ENCODE measurements around the gene C10orf53. TPM values are rescaled to one million over a fixed set of nuclear protein-coding genes. Genes with fewer than 3 reads are reported as not detected.

The C10orf53 gene
- total and polyA plus RNA-seq, 7 experiments from 2014 or later: not detected

- ATAC-seq (no peak), DNase-seq (no peak)
- Mint-ChIP-seq H3K4me1 (no peaks in the 10 kb centered on the region), H3K27ac (no peak overlapping the region), H3K36me3 (no peaks in the 10 kb centered on the region), H3K9me3 (peaks cover 0 to 2% (median 0%) of the 10 kb centered on the region in 11 donors), H3K27me3 (peaks cover 0 to 3% (median 0%) of the 10 kb centered on the region in 5 donors), H3K4me3 (no peak overlapping the region)
- no peaks in the 10 kb centered on the region for H3K9me3 ChIP-seq (ENCODE audit: control insufficient read depth in 2 of 3, low read length in 3 of 3)
- H3K4me1 ChIP-seq (ENCODE audit: control insufficient read depth in 2 of 2, insufficient read depth in 2 of 2, low read length in 2 of 2): no peaks in the 10 kb centered on the region
- intact Hi-C loops (cut with micrococcal nuclease): no loop called here
- POLR2A ChIA-PET: no interaction called here
- H3K4me3 ChIP-seq (ENCODE audit: low read length): no peak overlapping the region
- H3K36me3 ChIP-seq (ENCODE audit: control insufficient read depth in 2 of 3, insufficient read depth in 3 of 3, low read length in 3 of 3): no peaks in the 10 kb centered on the region
- no peaks in the 10 kb centered on the region for H3K27me3 ChIP-seq (ENCODE audit: control insufficient read depth in 2 of 2, insufficient read depth in 2 of 2, low read length in 2 of 2)
- H3K27ac ChIP-seq (ENCODE audit: low read depth, low read length): no peak overlapping the region
- CTCF ChIA-PET: no interaction called here
Measured at GRCh38 chr10:49735848-49736563, 56.6 kb downstream of the C10orf53 start.

- DNase-seq: no peak
- H3K27me3 ChIP-seq (ENCODE audit: control insufficient read depth in 2 of 2, insufficient read depth in 2 of 2, low read length in 2 of 2): no peaks in the 10 kb centered on the region
Measured at GRCh38 chr10:49736564-49737113, 57.2 kb downstream of the C10orf53 start.

GRCh38 chr10:49737474-49738201 lies 58.2 kb downstream of the C10orf53 start:
- ATAC-seq (no peak), DNase-seq (no peak)
- Mint-ChIP-seq H3K27me3 (peaks cover 0 to 3% (median 0%) of the 10 kb centered on the region in 5 donors), H3K36me3 (no peaks in the 10 kb centered on the region), H3K9me3 (peaks cover 0 to 8% (median 0%) of the 10 kb centered on the region in 11 donors), H3K4me3 (no peak overlapping the region), H3K4me1 (no peaks in the 10 kb centered on the region), H3K27ac (no peak overlapping the region)
- Histone ChIP-seq H3K4me1 (ENCODE audit: control insufficient read depth in 2 of 2, insufficient read depth in 2 of 2, low read length in 2 of 2) (no peaks in the 10 kb centered on the region), H3K4me3 (ENCODE audit: low read length) (no peak overlapping the region), H3K36me3 (ENCODE audit: control insufficient read depth in 2 of 3, insufficient read depth in 3 of 3, low read length in 3 of 3) (no peaks in the 10 kb centered on the region), H3K27me3 (ENCODE audit: control insufficient read depth in 2 of 2, insufficient read depth in 2 of 2, low read length in 2 of 2) (no peaks in the 10 kb centered on the region), H3K27ac (ENCODE audit: low read depth, low read length) (no peak overlapping the region), H3K9me3 (ENCODE audit: control insufficient read depth in 2 of 3, low read length in 3 of 3) (no peaks in the 10 kb centered on the region)
- ChIA-PET POLR2A (no interaction called here), CTCF (no interaction called here)
- intact Hi-C loops (cut with micrococcal nuclease): no loop called here

More at GRCh38 chr10:49736564-49737113, 57.2 kb downstream of the C10orf53 start:
- Histone ChIP-seq H3K9me3 (ENCODE audit: control insufficient read depth in 2 of 3, low read length in 3 of 3) (no peaks in the 10 kb centered on the region), H3K4me3 (ENCODE audit: low read length) (no peak overlapping the region), H3K27ac (ENCODE audit: low read depth, low read length) (no peak overlapping the region), H3K4me1 (ENCODE audit: control insufficient read depth in 2 of 2, insufficient read depth in 2 of 2, low read length in 2 of 2) (no peaks in the 10 kb centered on the region), H3K36me3 (ENCODE audit: control insufficient read depth in 2 of 3, insufficient read depth in 3 of 3, low read length in 3 of 3) (no peaks in the 10 kb centered on the region)
- ChIA-PET CTCF (no interaction called here), POLR2A (no interaction called here)
- Mint-ChIP-seq H3K9me3 (peaks cover 0 to 2% (median 0%) of the 10 kb centered on the region in 11 donors), H3K4me3 (no peak overlapping the region), H3K27me3 (peaks cover 0 to 3% (median 0%) of the 10 kb centered on the region in 5 donors), H3K27ac (no peak overlapping the region), H3K4me1 (no peaks in the 10 kb centered on the region), H3K36me3 (no peaks in the 10 kb centered on the region)
- no peak for ATAC-seq
- intact Hi-C loops (cut with micrococcal nuclease): no loop called here

GRCh38 chr10:49738616-49739360 lies 59.3 kb downstream of the C10orf53 start:
- no peaks in the 10 kb centered on the region for H3K4me1 ChIP-seq (ENCODE audit: control insufficient read depth in 2 of 2, insufficient read depth in 2 of 2, low read length in 2 of 2)
- H3K27me3 Mint-ChIP-seq: peaks cover 0 to 3% (median 0%) of the 10 kb centered on the region in 5 donors
- CTCF ChIA-PET: no interaction called here
- no peak overlapping the region for H3K27ac Mint-ChIP-seq
- H3K4me1 Mint-ChIP-seq: no peaks in the 10 kb centered on the region
- no peaks in the 10 kb centered on the region for H3K9me3 ChIP-seq (ENCODE audit: control insufficient read depth in 2 of 3, low read length in 3 of 3)
- DNase-seq: no peak
- H3K4me3 ChIP-seq (ENCODE audit: low read length): no peak overlapping the region
- no peak overlapping the region for H3K4me3 Mint-ChIP-seq
- H3K27ac ChIP-seq (ENCODE audit: low read depth, low read length): no peak overlapping the region
- POLR2A ChIA-PET: no interaction called here
- no peaks in the 10 kb centered on the region for H3K36me3 ChIP-seq (ENCODE audit: control insufficient read depth in 2 of 3, insufficient read depth in 3 of 3, low read length in 3 of 3)
- H3K36me3 Mint-ChIP-seq: no peaks in the 10 kb centered on the region
- intact Hi-C loops (cut with micrococcal nuclease): no loop called here
- H3K27me3 ChIP-seq (ENCODE audit: control insufficient read depth in 2 of 2, insufficient read depth in 2 of 2, low read length in 2 of 2): no peaks in the 10 kb centered on the region
- H3K9me3 Mint-ChIP-seq: peaks cover 0 to 8% (median 0%) of the 10 kb centered on the region in 11 donors
- ATAC-seq: no peak

GRCh38 chr10:49739426-49739825 lies 60.0 kb downstream of the C10orf53 start:
- Mint-ChIP-seq H3K27ac (no peak overlapping the region), H3K27me3 (peaks cover 0 to 4% (median 0%) of the 10 kb centered on the region in 5 donors), H3K4me3 (no peak overlapping the region), H3K4me1 (no peaks in the 10 kb centered on the region), H3K36me3 (no peaks in the 10 kb centered on the region), H3K9me3 (peaks cover 0 to 8% (median 0%) of the 10 kb centered on the region in 11 donors)
- Histone ChIP-seq H3K27ac (ENCODE audit: low read depth, low read length) (no peak overlapping the region), H3K27me3 (ENCODE audit: control insufficient read depth in 2 of 2, insufficient read depth in 2 of 2, low read length in 2 of 2) (no peaks in the 10 kb centered on the region), H3K4me3 (ENCODE audit: low read length) (no peak overlapping the region), H3K4me1 (ENCODE audit: control insufficient read depth in 2 of 2, insufficient read depth in 2 of 2, low read length in 2 of 2) (no peaks in the 10 kb centered on the region), H3K36me3 (ENCODE audit: control insufficient read depth in 2 of 3, insufficient read depth in 3 of 3, low read length in 3 of 3) (no peaks in the 10 kb centered on the region), H3K9me3 (ENCODE audit: control insufficient read depth in 2 of 3, low read length in 3 of 3) (no peaks in the 10 kb centered on the region)
- no peak for DNase-seq
- CTCF ChIA-PET: no interaction called here
- ATAC-seq: no peak
- POLR2A ChIA-PET: no interaction called here
- intact Hi-C loops (cut with micrococcal nuclease): no loop called here

- H3K4me3 ChIP-seq (ENCODE audit: low read length): no peak overlapping the region
- ATAC-seq (no peak), DNase-seq (no peak)
- no peak overlapping the region for H3K27ac ChIP-seq (ENCODE audit: low read depth, low read length)
- no peaks in the 10 kb centered on the region for H3K4me1 ChIP-seq (ENCODE audit: control insufficient read depth in 2 of 2, insufficient read depth in 2 of 2, low read length in 2 of 2)
- H3K4me3 Mint-ChIP-seq: no peak overlapping the region
- H3K27me3 Mint-ChIP-seq: peaks cover 0 to 11% (median 0%) of the 10 kb centered on the region in 5 donors
- no peaks in the 10 kb centered on the region for H3K9me3 ChIP-seq (ENCODE audit: control insufficient read depth in 2 of 3, low read length in 3 of 3)
- CTCF ChIA-PET: no interaction called here
- no peaks in the 10 kb centered on the region for H3K36me3 Mint-ChIP-seq
- H3K36me3 ChIP-seq (ENCODE audit: control insufficient read depth in 2 of 3, insufficient read depth in 3 of 3, low read length in 3 of 3): no peaks in the 10 kb centered on the region
- H3K27me3 ChIP-seq (ENCODE audit: control insufficient read depth in 2 of 2, insufficient read depth in 2 of 2, low read length in 2 of 2): no peaks in the 10 kb centered on the region
- intact Hi-C loops (cut with micrococcal nuclease): no loop called here
- POLR2A ChIA-PET: no interaction called here
- peaks cover 0 to 8% (median 0%) of the 10 kb centered on the region in 11 donors for H3K9me3 Mint-ChIP-seq
- no peaks in the 10 kb centered on the region for H3K4me1 Mint-ChIP-seq
- no peak overlapping the region for H3K27ac Mint-ChIP-seq
Measured at GRCh38 chr10:49740346-49741107, 61.1 kb downstream of the C10orf53 start.
